IMR-90 (cell line): Measurements from ENCODE around the gene CECR2. TPM values are rescaled to one million over a fixed set of nuclear protein-coding genes. Genes with fewer than 3 reads are reported as not detected.

Experiments
- ATAC-seq: fragments of 200-7000 bp; cut with Tn5 transposase; 2 replicates; pipeline ENCODE4 v1.9.1; 2020; ENCODE audit warnings: low read depth, mild to moderate bottlenecking, moderate library complexity
- BruUV-seq: library from RNA; stranded (reverse); fragments of 400-500 nt; replicated peaks from 2 replicates; lab custom pipeline; 2021; lab: Mats Ljungman, UMichigan
- CTCF ChIA-PET: fragments of 300-600 bp; formaldehyde crosslinking; extraction: SDS; loops from one replicate; lab custom pipeline; 2021; ENCODE audit warnings: antibody characterized with exemption; lab: Yijun Ruan, JAX
- POLR2A ChIA-PET: fragments of 300-600 bp; sonication (Branson Sonifier 250); formaldehyde crosslinking; loops from one replicate; lab custom pipeline; 2022; ENCODE audit warnings: antibody characterized with exemption; ENCODE audit not compliant: unreplicated experiment; lab: Charles Lee
- DNase-seq: peaks from one replicate; pipeline ENCODE4 v3.0.0; 2013
- H2AFZ ChIP-seq: replicated peaks from 2 replicates; pipeline ENCODE3; 2013; ENCODE audit warnings: low read length, mild to moderate bottlenecking; ENCODE audit not compliant: poor library complexity
- H2AK5ac ChIP-seq: 2 replicates; pipeline ENCODE4 v1.6.1; 2013; ENCODE audit warnings: low read depth, low read length, inconsistent platforms
- H2AK9ac ChIP-seq: replicated peaks from 2 replicates; pipeline ENCODE3; 2013; ENCODE audit warnings: mild to moderate bottlenecking, low read depth, low read length, moderate library complexity; ENCODE audit not compliant: poor library complexity
- H2BK120ac ChIP-seq: 2 replicates; pipeline ENCODE4 v1.6.1; 2013; ENCODE audit warnings: low read depth, low read length, inconsistent platforms
- H2BK15ac ChIP-seq: 3 replicates; pipeline ENCODE4 v1.6.1; 2013; ENCODE audit warnings: low read depth, low read length, inconsistent platforms
- H2BK20ac ChIP-seq: 2 replicates; pipeline ENCODE4 v1.6.1; 2013; ENCODE audit warnings: low read depth, mild to moderate bottlenecking, inconsistent platforms, low read length, moderate library complexity
- H2BK5ac ChIP-seq: 2 replicates; pipeline ENCODE4 v1.6.1; 2013; ENCODE audit warnings: mild to moderate bottlenecking, low read depth, low read length, inconsistent platforms; ENCODE audit not compliant: poor library complexity, severe bottlenecking
- H3K14ac ChIP-seq: replicated peaks from 2 replicates; pipeline ENCODE4 v1.6.1; 2013; ENCODE audit warnings: low read depth, low read length, inconsistent platforms
- H3K18ac ChIP-seq: 2 replicates; pipeline ENCODE4 v1.6.1; 2013; ENCODE audit warnings: low read depth, low read length, control low read depth
- H3K23ac ChIP-seq: 2 replicates; pipeline ENCODE4 v1.6.1; 2013; ENCODE audit warnings: low read depth, low read length, inconsistent platforms
- H3K27ac ChIP-seq: 2 replicates; pipeline ENCODE4 v1.5.1; 2013; ENCODE audit warnings: mild to moderate bottlenecking, control low read depth, low read length; ENCODE audit not compliant: insufficient read depth
- H3K27me3 ChIP-seq: 2 replicates; pipeline ENCODE4 v1.6.1; 2013; ENCODE audit warnings: low read length; ENCODE audit not compliant: control insufficient read depth, insufficient read depth
- H3K36me3 ChIP-seq: 2 replicates; pipeline ENCODE4 v1.6.1; 2013; ENCODE audit warnings: low read length, mixed read lengths; ENCODE audit not compliant: control insufficient read depth, insufficient read depth
- H3K4ac ChIP-seq: 2 replicates; pipeline ENCODE4 v1.6.1; 2013; ENCODE audit warnings: low read depth, low read length, inconsistent platforms
- H3K4me1 ChIP-seq: 2 replicates; pipeline ENCODE4 v1.6.1; 2013; ENCODE audit warnings: low read length, mixed read lengths; ENCODE audit not compliant: control insufficient read depth, insufficient read depth
- H3K4me2 ChIP-seq: 2 replicates; pipeline ENCODE4 v1.6.1; 2013; ENCODE audit warnings: low read depth, mild to moderate bottlenecking, control low read depth, low read length, moderate library complexity
- H3K4me3 ChIP-seq: 2 replicates; pipeline ENCODE4 v1.5.1; 2013; ENCODE audit warnings: low read depth, mild to moderate bottlenecking, control low read depth, low read length, moderate library complexity; ENCODE audit not compliant: insufficient read depth
- H3K56ac ChIP-seq: 2 replicates; pipeline ENCODE4 v1.6.1; 2013; ENCODE audit warnings: low read length, inconsistent platforms; ENCODE audit not compliant: insufficient read depth; ENCODE audit errors: extremely low read depth
- H3K79me1 ChIP-seq, 2 experiments: 2 replicates each; pipeline ENCODE4 v1.6.1; 2013; ENCODE audit warnings: low read length in 2 of 2, inconsistent platforms in 1 of 2, low read depth in 1 of 2
- H3K9ac ChIP-seq: 2 replicates; pipeline ENCODE4 v1.6.1; 2013; ENCODE audit warnings: low read depth, low read length, control low read depth
- H3K9me1 ChIP-seq: 2 replicates; pipeline ENCODE4 v1.6.1; 2013; ENCODE audit warnings: low read length, inconsistent platforms; ENCODE audit not compliant: insufficient read depth
- H3K9me3 ChIP-seq: 2 replicates; pipeline ENCODE4 v1.6.1; 2013; ENCODE audit warnings: low read length; ENCODE audit not compliant: control insufficient read depth, insufficient read depth
- H4K20me1 ChIP-seq: 2 replicates; pipeline ENCODE4 v1.6.1; 2013; ENCODE audit warnings: low read length, inconsistent platforms; ENCODE audit not compliant: insufficient read depth
- H4K5ac ChIP-seq: 2 replicates; pipeline ENCODE4 v1.6.1; 2013; ENCODE audit warnings: mild to moderate bottlenecking, low read depth, low read length, control low read depth
- H4K8ac ChIP-seq, 2 experiments: 2 replicates each; pipeline ENCODE4 v1.6.1; 2013; ENCODE audit warnings: low read depth in 2 of 2, low read length in 2 of 2, control low read depth in 1 of 2, inconsistent platforms in 1 of 2
- H4K91ac ChIP-seq: 2 replicates; pipeline ENCODE4 v1.6.1; 2013; ENCODE audit warnings: low read depth, low read length, inconsistent platforms; ENCODE audit not compliant: insufficient read depth
- BHLHE40 ChIP-seq: fragments of 150-350 bp; IDR thresholded peaks from 2 replicates; pipeline ENCODE4 v1.6.1; 2016; ENCODE audit warnings: mild to moderate bottlenecking, low read depth, low read length
- CEBPB ChIP-seq: IDR thresholded peaks from 2 replicates; pipeline ENCODE4 v1.6.1; 2012; ENCODE audit warnings: low read depth, low read length, improper control_type of control experiment
- CHD1 ChIP-seq: IDR thresholded peaks from 2 replicates; pipeline ENCODE4 v1.6.1; 2012; ENCODE audit warnings: low read depth, low read length, improper control_type of control experiment
- CTCF ChIP-seq: conservative IDR thresholded peaks from 2 replicates; pipeline ENCODE4 v1.5.1; 2012; ENCODE audit warnings: mild to moderate bottlenecking, low read depth, low read length, improper control_type of control experiment
- ELK1 ChIP-seq: fragments of 150-350 bp; IDR thresholded peaks from 2 replicates; pipeline ENCODE4 v1.6.1; 2016; ENCODE audit warnings: low read depth, mild to moderate bottlenecking, low read length, moderate library complexity, borderline replicate concordance
- FOS ChIP-seq: fragments of 150-350 bp; IDR thresholded peaks from 2 replicates; pipeline ENCODE4 v1.6.1; 2016; ENCODE audit warnings: low read depth, low read length
- MAFK ChIP-seq: IDR thresholded peaks from 2 replicates; pipeline ENCODE4 v1.6.1; 2012; ENCODE audit warnings: low read depth, low read length, improper control_type of control experiment
- MAZ ChIP-seq: IDR thresholded peaks from 2 replicates; pipeline ENCODE4 v1.6.1; 2012; ENCODE audit warnings: low read depth, mild to moderate bottlenecking, low read length, improper control_type of control experiment, moderate library complexity, borderline replicate concordance
- MXI1 ChIP-seq: IDR thresholded peaks from 2 replicates; pipeline ENCODE4 v1.6.1; 2012; ENCODE audit warnings: low read depth, mild to moderate bottlenecking, low read length, moderate library complexity, borderline replicate concordance
- NFE2L2 ChIP-seq: fragments of 150-350 bp; IDR thresholded peaks from 2 replicates; pipeline ENCODE4 v1.6.1; 2016; ENCODE audit warnings: low read depth, mild to moderate bottlenecking, low read length
- POLR2A ChIP-seq: IDR thresholded peaks from 2 replicates; pipeline ENCODE4 v1.6.1; 2012; ENCODE audit warnings: mild to moderate bottlenecking, low read depth, low read length
- RAD21 ChIP-seq: IDR thresholded peaks from 2 replicates; pipeline ENCODE4 v1.6.1; 2012; ENCODE audit warnings: low read length, improper control_type of control experiment
- RCOR1 ChIP-seq: IDR thresholded peaks from 2 replicates; pipeline ENCODE4 v1.6.1; 2012; ENCODE audit warnings: mild to moderate bottlenecking, low read length, improper control_type of control experiment; ENCODE audit not compliant: insufficient replicate concordance
- RFX5 ChIP-seq: IDR thresholded peaks from 2 replicates; pipeline ENCODE4 v1.8.0; 2012; ENCODE audit warnings: low read depth, mild to moderate bottlenecking, low read length, moderate library complexity
- SMC3 ChIP-seq: fragments of 150-350 bp; IDR thresholded peaks from 2 replicates; pipeline ENCODE4 v1.6.1; 2016; ENCODE audit warnings: low read depth, mild to moderate bottlenecking, antibody characterized with exemption, low read length, moderate library complexity
- USF2 ChIP-seq: fragments of 150-350 bp; IDR thresholded peaks from 2 replicates; pipeline ENCODE4 v1.6.1; 2017; ENCODE audit warnings: mild to moderate bottlenecking, antibody characterized with exemption, low read length, low read depth
- WGBS, 2 experiments: methylation state at CpG; one replicate each; pipeline versions ENCODE4 v1.1.5 to v1.1.7; 2013; ENCODE audit warnings: missing lambda C conversion rate in 2 of 2; ENCODE audit not compliant: insufficient read length in 1 of 2; ENCODE audit errors: extremely low coverage in 2 of 2; 5-methylcytosine and 5-hydroxymethylcytosine counted together
- dilution Hi-C: fragments of 300-500 bp; cut with HindIII; formaldehyde crosslinking; loops from one replicate; pipeline ENCODE4 v1.14.3; 2018; ENCODE audit warnings: low sequenced_read_pairs; ENCODE audit not compliant: unreplicated experiment
- in situ Hi-C: fragments of 300-500 bp; cut with MboI; formaldehyde crosslinking; loops from 3 replicates; pipeline ENCODE4 v1.14.3; 2019; ENCODE audit warnings: low sequenced_read_pairs, inconsistent platforms, mixed read lengths
- intact Hi-C: fragments of 100-400 bp; cut with micrococcal nuclease; formaldehyde crosslinking; loops from 2 replicates; pipeline ENCODE4 v1.10.0; 2022
- polyA plus RNA-seq, 3 experiments: library from polyadenylated mRNA; depleted of rRNA; stranded (reverse); fragments of >200 nt; gene quantifications; 2 replicates each; pipeline ENCODE4 v1.2.3, GENCODE V29; 2012; ENCODE audit warnings: low replicate concordance in 1 of 3
- total RNA-seq: library from RNA; depleted of rRNA; stranded (reverse); fragments of >200 nt; gene quantifications from 2 replicates; pipeline ENCODE4 v1.2.3, GENCODE V29; 2012

CECR2 gene
- total and polyA plus RNA-seq, 2 of the 4 experiments (the other 2 are of a cell fraction) = under 0.01 TPM; not detected in 1

- no peak overlapping the region for H2BK20ac ChIP-seq
- H3K23ac ChIP-seq = no peak overlapping the region
- no peak overlapping the region for H3K4ac ChIP-seq
- no peak for ATAC-seq
- H4K20me1 ChIP-seq = no peaks in the 10 kb centered on the region
- H3K27me3 ChIP-seq = peaks cover 2% of the 10 kb centered on the region; the same call in 1 of the 2 replicates
- dilution Hi-C loops = no loop called here
- H3K18ac ChIP-seq = no peak overlapping the region
- no peak overlapping the region for H3K4me3 ChIP-seq
- no peak overlapping the region for H2AFZ ChIP-seq
- H3K4me2 ChIP-seq = no peak overlapping the region
- no peak overlapping the region for H4K8ac ChIP-seq
- BruUV-seq = no TSS peak
- H4K5ac ChIP-seq = no peak overlapping the region
- DNase-seq = no peak
- no peak overlapping the region for H3K27ac ChIP-seq
- WGBS, 2 experiments = no CpG with 5 or more reads among the region's 5 CpGs
- H3K79me1 ChIP-seq = no peaks in the 10 kb centered on the region
- intact Hi-C loops = loop anchor here (5.0 kb wide), 1 partner anchor 51 kb away; no protein-coding TSS in a partner anchor
- no peak overlapping the region for H2BK15ac ChIP-seq
- H3K14ac ChIP-seq = no peak overlapping the region
- CTCF ChIA-PET = no interaction called here
- H3K9me1 ChIP-seq = no peaks in the 10 kb centered on the region
- H2AK5ac ChIP-seq = no peak overlapping the region
- no peak overlapping the region for H4K91ac ChIP-seq
- H2AK9ac ChIP-seq = no peak overlapping the region
- POLR2A ChIA-PET = no interaction called here
- H3K9me3 ChIP-seq = no peaks in the 10 kb centered on the region
- in situ Hi-C loops = no loop called here
- H3K9ac ChIP-seq = no peak overlapping the region
- H3K4me1 ChIP-seq = no peaks in the 10 kb centered on the region
- no peaks in the 10 kb centered on the region for H3K36me3 ChIP-seq
- H2BK5ac ChIP-seq = no peak overlapping the region
- no peak overlapping the region for H2BK120ac ChIP-seq
- no peak overlapping the region for H3K56ac ChIP-seq
- TF ChIP-seq RFX5 (no peak), SMC3 (no peak), RCOR1 (no peak), MXI1 (no peak), MAZ (no peak), POLR2A (no peak), CEBPB (no peak), CHD1 (no peak), USF2 (no peak), NFE2L2 (no peak), BHLHE40 (no peak), RAD21 (no peak), CTCF (no peak), FOS (no peak), MAFK (no peak), ELK1 (no peak)
Measured at GRCh38 chr22:17336061-17336460, 33.2 kb upstream of the CECR2 start.
